HG03432 (cell line): Measurements from ENCODE around the gene ABTB1.

Experiments
- ATAC-seq: cut with Tn5 transposase; IDR thresholded peaks from one replicate; pipeline ENCODE4 v1.9.1; 2021; ENCODE audit warnings: mild to moderate bottlenecking, moderate library complexity; ENCODE audit not compliant: unreplicated experiment

The ABTB1 gene

GRCh38 chr3:127718245-127718915 lies 45.6 kb downstream of the ABTB1 start:
- ATAC-seq = no peak

GRCh38 chr3:127718916-127719290 lies 46.2 kb downstream of the ABTB1 start:
- ATAC-seq = no peak

GRCh38 chr3:127719369-127719768 lies 46.6 kb downstream of the ABTB1 start:
- no peak for ATAC-seq

GRCh38 chr3:127720161-127720823 lies 47.5 kb downstream of the ABTB1 start:
- ATAC-seq = no peak

GRCh38 chr3:127720985-127721935 lies 48.5 kb downstream of the ABTB1 start:
- ATAC-seq = no peak

- ATAC-seq = no peak
These were observed 49.5 kb downstream of the ABTB1 start for GRCh38 chr3:127722091-127722784.

- no peak for ATAC-seq
These were observed 50.3 kb downstream of the ABTB1 start for GRCh38 chr3:127723011-127723567.

- no peak for ATAC-seq
These were observed 54.1 kb downstream of the ABTB1 start for GRCh38 chr3:127726894-127727293.

GRCh38 chr3:127728417-127729015 lies 55.8 kb downstream of the ABTB1 start:
- no peak for ATAC-seq

GRCh38 chr3:127729556-127730056 lies 56.9 kb downstream of the ABTB1 start:
- no peak for ATAC-seq

- ATAC-seq = no peak
These were observed 57.4 kb downstream of the ABTB1 start for GRCh38 chr3:127730171-127730570.
